Neural crest cell (in vitro differentiated cells): ENCODE data around the gene DCXR. TPM values are rescaled to one million over a fixed set of nuclear protein-coding genes. Genes with fewer than 3 reads are reported as not detected.

Experiments
- DNase-seq: peaks from one replicate; pipeline ENCODE4 v3.0.0; 2021; ENCODE audit warnings: low read depth, mixed read lengths, low spot score
- H3K27ac Mint-ChIP-seq: one replicate; pipeline ENCODE4 v1.8.0; 2021; ENCODE audit warnings: mild to moderate bottlenecking, mixed read lengths; ENCODE audit not compliant: unreplicated experiment
- H3K27me3 Mint-ChIP-seq: 2 replicates; pipeline ENCODE4 v1.8.0; 2021; ENCODE audit warnings: low read depth, mild to moderate bottlenecking, mixed read lengths
- H3K36me3 Mint-ChIP-seq: 2 replicates; pipeline ENCODE4 v1.8.0; 2021; ENCODE audit warnings: low read depth, mild to moderate bottlenecking, mixed read lengths
- H3K4me1 Mint-ChIP-seq: 2 replicates; pipeline ENCODE4 v1.8.0; 2021; ENCODE audit warnings: mixed read lengths
- H3K4me3 Mint-ChIP-seq: one replicate; pipeline ENCODE4 v1.8.0; 2021; ENCODE audit warnings: mild to moderate bottlenecking, mixed read lengths
- H3K9me3 Mint-ChIP-seq: 2 replicates; pipeline ENCODE4 v1.8.0; 2021; ENCODE audit warnings: mixed read lengths
- CTCF ChIP-seq: fragments of 200-600 bp; sonication (generic); conservative IDR thresholded peaks from 2 replicates; pipeline ENCODE4 v1.5.0; 2021; ENCODE audit warnings: antibody characterized with exemption, mild to moderate bottlenecking
- total RNA-seq: library from RNA; stranded (reverse); gene quantifications from 2 replicates; pipeline ENCODE4 v1.2.1, GENCODE V29; 2021

Gene DCXR
- total RNA-seq, 1 donor from 2014 or later = 198 TPM

- H3K27ac Mint-ChIP-seq = no peak overlapping the region
- H3K4me3 Mint-ChIP-seq = no peak overlapping the region
- no peaks in the 10 kb centered on the region for H3K27me3 Mint-ChIP-seq
- peaks cover 13% of the 10 kb centered on the region for H3K36me3 Mint-ChIP-seq
- H3K9me3 Mint-ChIP-seq = no peaks in the 10 kb centered on the region
- peaks cover 17% of the 10 kb centered on the region for H3K4me1 Mint-ChIP-seq
- TF ChIP-seq CTCF = no peak
- DNase-seq = no peak
Observed at GRCh38 chr17:81987161-81987770, 50.2 kb downstream of the DCXR start.

DNA sequence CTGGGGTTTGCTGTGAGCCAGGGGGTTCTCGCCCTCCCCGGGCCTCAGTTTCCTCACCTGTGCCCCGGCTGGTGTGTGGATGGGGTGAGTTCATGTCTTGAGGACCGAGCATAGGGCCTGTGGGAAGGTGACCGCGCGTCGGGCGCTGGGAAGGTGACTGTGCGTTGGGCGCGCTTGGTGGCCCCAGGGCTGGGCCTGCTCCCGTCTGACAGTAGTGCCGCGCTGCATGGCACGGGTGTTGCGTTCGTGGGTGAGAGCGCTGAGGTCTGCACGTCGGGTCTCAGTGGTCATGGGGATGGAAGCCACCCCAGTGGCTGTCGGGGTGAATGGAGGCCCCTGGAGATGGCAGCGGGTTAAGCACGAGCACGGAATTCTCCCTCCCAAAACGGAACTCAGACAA, 50.9 kb downstream of the DCXR start:
- Mint-ChIP-seq H3K4me1 (peaks cover 10% of the 10 kb centered on the region), H3K9me3 (no peaks in the 10 kb centered on the region), H3K4me3 (no peak overlapping the region), H3K36me3 (peaks cover 13% of the 10 kb centered on the region), H3K27ac (no peak overlapping the region), H3K27me3 (no peaks in the 10 kb centered on the region)
- no peak for TF ChIP-seq CTCF
- DNase-seq = no peak

Other genes with a start within 250 kb of the DCXR start
- gene GCGR, start 233.5 kb downstream of the DCXR start, total RNA-seq = not detected in 2 replicates
- gene MCRIP1, start 204.4 kb downstream of the DCXR start, total RNA-seq = 189 and 200 TPM in 2 replicates
- not detected in 2 replicates for gene PPP1R27, start 202.6 kb downstream of the DCXR start, total RNA-seq
- 364 and 368 TPM in 2 replicates for gene P4HB, start 177.2 kb downstream of the DCXR start, total RNA-seq
- 405 and 429 TPM in 2 replicates for gene ARHGDIA, start 166.4 kb downstream of the DCXR start, total RNA-seq
- 216 and 217 TPM in 2 replicates for gene ALYREF, start 146.1 kb downstream of the DCXR start, total RNA-seq
- gene ANAPC11, start 146.0 kb downstream of the DCXR start, total RNA-seq = 199 and 200 TPM in 2 replicates
- 0.93 and 1.1 TPM in 2 replicates for gene NPB, start 135.5 kb downstream of the DCXR start, total RNA-seq
- gene PCYT2, start 126.3 kb downstream of the DCXR start, total RNA-seq = 86.2 and 92.4 TPM in 2 replicates
- 25.5 and 26.2 TPM in 2 replicates for gene SIRT7, start 119.5 kb downstream of the DCXR start, total RNA-seq
- 24.1 and 24.2 TPM in 2 replicates for gene MAFG, start 110.0 kb downstream of the DCXR start, total RNA-seq
- gene PYCR1, start 100.4 kb downstream of the DCXR start, total RNA-seq = 93.0 and 102 TPM in 2 replicates
- 0.11 TPM in 1 of 2 replicates, not detected in the other for gene MYADML2, start 90.5 kb downstream of the DCXR start, total RNA-seq
- 5.9 and 6.3 TPM in 2 replicates for gene NOTUM, start 76.5 kb downstream of the DCXR start, total RNA-seq
- 50.0 and 51.9 TPM in 2 replicates for gene ASPSCR1, start 60.1 kb downstream of the DCXR start, total RNA-seq
- gene CENPX, start 14.8 kb downstream of the DCXR start, total RNA-seq = 129 and 135 TPM in 2 replicates
- gene LRRC45, start 14.4 kb downstream of the DCXR start, total RNA-seq = 55.7 and 63.5 TPM in 2 replicates
- 73.6 and 75.0 TPM in 2 replicates for gene RAC3, start 6.0 kb downstream of the DCXR start, total RNA-seq
- gene RFNG, start 14.1 kb upstream of the DCXR start, total RNA-seq = 44.5 and 46.0 TPM in 2 replicates
- 154 and 156 TPM in 2 replicates for gene GPS1, start 14.2 kb upstream of the DCXR start, total RNA-seq
- gene DUS1L, start 28.1 kb upstream of the DCXR start, total RNA-seq = 126 and 131 TPM in 2 replicates
- 816 and 839 TPM in 2 replicates for gene FASN, start 60.5 kb upstream of the DCXR start, total RNA-seq
- gene CCDC57, start 175.1 kb upstream of the DCXR start, total RNA-seq = 47.5 and 50.3 TPM in 2 replicates
- gene SLC16A3, start 191.3 kb upstream of the DCXR start, total RNA-seq = 1.5 and 8.6 TPM in 2 replicates
- gene CSNK1D, start 236.0 kb upstream of the DCXR start, total RNA-seq = 163 and 165 TPM in 2 replicates